ENCODE results near the gene FAM162A. TPM values are rescaled to one million over a fixed set of nuclear protein-coding genes. Genes with fewer than 3 reads are reported as not detected.

The FAM162A gene
- total and polyA plus RNA-seq, 2 donors (not counting 3 experiments of a cell fraction or from before 2014, with no cell fraction given): 12.6 to 23.4 TPM

- H3K27me3 ChIP-seq (ENCODE audit: control insufficient read depth in 2 of 2, insufficient read depth in 2 of 2, low read length in 2 of 2): no peaks in the 10 kb centered on the region
- no peak for DNase-seq (ENCODE audit: low read depth, low spot score)
- no peaks in the 10 kb centered on the region for H3K36me3 ChIP-seq (ENCODE audit: control insufficient read depth in 2 of 2, extremely low read depth in 1 of 2, insufficient read depth in 2 of 2, low read length in 2 of 2)
- no peak for FAIRE-seq
- no peak overlapping the region for H3K9ac ChIP-seq (replicated peaks; ENCODE audit: extremely low read depth, insufficient read depth, low read length)
- H3K9me3 ChIP-seq (replicated peaks; ENCODE audit: control insufficient read depth, insufficient read depth, low read length): no peaks in the 10 kb centered on the region
- dilution Hi-C loops (cut with MboI; ENCODE audit: extremely low pct_ligation_motif_present, low sequenced_read_pairs): no loop called here
- H3K9me1 ChIP-seq (replicated peaks; ENCODE audit: control insufficient read depth, extremely low read depth, insufficient read depth, low read length): no peaks in the 10 kb centered on the region
- ChIA-PET POLR2A (no interaction called here), CTCF (no interaction called here)
- intact Hi-C loops (cut with micrococcal nuclease): no loop called here
- no peak overlapping the region for H2AFZ ChIP-seq (ENCODE audit: low read depth, low read length)
- H3K4me2 ChIP-seq (ENCODE audit: insufficient read depth, low read length): no peak overlapping the region
- H4K20me1 ChIP-seq (replicated peaks; ENCODE audit: control insufficient read depth, extremely low read depth, insufficient read depth, low read length): no peaks in the 10 kb centered on the region
- TF ChIP-seq POLR2A (IDR thresholded peaks at IDR 0.05; ENCODE audit: low read depth, low read length) (no peak), POLR2AphosphoS5 (IDR thresholded peaks at IDR 0.05; ENCODE audit: insufficient read depth, low read depth, low read length) (no peak), MYC (IDR thresholded peaks at IDR 0.05; ENCODE audit: low read depth, low read length) (no peak)
- TF ChIP-seq, protein P1, sequence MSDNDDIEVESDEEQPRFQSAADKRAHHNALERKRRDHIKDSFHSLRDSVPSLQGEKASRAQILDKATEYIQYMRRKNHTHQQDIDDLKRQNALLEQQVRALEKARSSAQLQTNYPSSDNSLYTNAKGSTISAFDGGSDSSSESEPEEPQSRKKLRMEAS (IDR thresholded peaks at IDR 0.05; ENCODE audit: insufficient read depth, insufficient read length): no peak
- H3K79me2 ChIP-seq (ENCODE audit: control insufficient read depth, insufficient read depth, low read length): peaks cover 3% of the 10 kb centered on the region
- no TSS peak for BruUV-seq (replicated peaks)
- peaks cover 10% of the 10 kb centered on the region for H3K4me1 ChIP-seq (ENCODE audit: control insufficient read depth, extremely low read depth, insufficient read depth, low read length)
- no peak overlapping the region for H3K27ac ChIP-seq (ENCODE audit: insufficient read depth, low read depth, low read length)
- H3K4me3 ChIP-seq (replicated peaks in 1 of 3; ENCODE audit: insufficient read depth in 1 of 3, low read depth in 1 of 3, low read length in 3 of 3): no peak overlapping the region
Observed at GRCh38 chr3:122387709-122388108, 3.7 kb downstream of the FAM162A start.

GRCh38 chr3:122389197-122389596 is 5.2 kb downstream of the FAM162A start:
- H3K27ac ChIP-seq (ENCODE audit: insufficient read depth, low read depth, low read length): no peak overlapping the region
- no peaks in the 10 kb centered on the region for H3K79me2 ChIP-seq (ENCODE audit: control insufficient read depth, insufficient read depth, low read length)
- POLR2A ChIA-PET: no interaction called here
- H2AFZ ChIP-seq (ENCODE audit: low read depth, low read length): no peak overlapping the region
- CTCF ChIA-PET: interaction anchor here (1.6 to 5.4 kb wide), 2 partner anchors 290 to 842 kb away, joined by 4 to 120 read pairs; partner anchors contain the start of gene PARP14
- no peak overlapping the region for H3K4me3 ChIP-seq (replicated peaks in 1 of 3; ENCODE audit: insufficient read depth in 1 of 3, low read depth in 1 of 3, low read length in 3 of 3)
- H3K9me1 ChIP-seq (replicated peaks; ENCODE audit: control insufficient read depth, extremely low read depth, insufficient read depth, low read length): no peaks in the 10 kb centered on the region
- intact Hi-C loops (cut with micrococcal nuclease): no loop called here
- no peaks in the 10 kb centered on the region for H3K9me3 ChIP-seq (replicated peaks; ENCODE audit: control insufficient read depth, insufficient read depth, low read length)
- H3K36me3 ChIP-seq (ENCODE audit: control insufficient read depth in 2 of 2, extremely low read depth in 1 of 2, insufficient read depth in 2 of 2, low read length in 2 of 2): no peaks in the 10 kb centered on the region
- no peak for TF ChIP-seq POLR2AphosphoS5 (IDR thresholded peaks at IDR 0.05; ENCODE audit: insufficient read depth, low read depth, low read length)
- no peak for TF ChIP-seq FOS (IDR thresholded peaks at IDR 0.05; ENCODE audit: borderline replicate concordance, insufficient read depth, low read length)
- TF ChIP-seq, protein P1 (IDR thresholded peaks at IDR 0.05; ENCODE audit: insufficient read depth, insufficient read length): no peak
- no peak for TF ChIP-seq EZH2 (IDR thresholded peaks at IDR 0.05; ENCODE audit: borderline replicate concordance, low read depth, low read length, severe bottlenecking)
- TF ChIP-seq, protein P2, sequence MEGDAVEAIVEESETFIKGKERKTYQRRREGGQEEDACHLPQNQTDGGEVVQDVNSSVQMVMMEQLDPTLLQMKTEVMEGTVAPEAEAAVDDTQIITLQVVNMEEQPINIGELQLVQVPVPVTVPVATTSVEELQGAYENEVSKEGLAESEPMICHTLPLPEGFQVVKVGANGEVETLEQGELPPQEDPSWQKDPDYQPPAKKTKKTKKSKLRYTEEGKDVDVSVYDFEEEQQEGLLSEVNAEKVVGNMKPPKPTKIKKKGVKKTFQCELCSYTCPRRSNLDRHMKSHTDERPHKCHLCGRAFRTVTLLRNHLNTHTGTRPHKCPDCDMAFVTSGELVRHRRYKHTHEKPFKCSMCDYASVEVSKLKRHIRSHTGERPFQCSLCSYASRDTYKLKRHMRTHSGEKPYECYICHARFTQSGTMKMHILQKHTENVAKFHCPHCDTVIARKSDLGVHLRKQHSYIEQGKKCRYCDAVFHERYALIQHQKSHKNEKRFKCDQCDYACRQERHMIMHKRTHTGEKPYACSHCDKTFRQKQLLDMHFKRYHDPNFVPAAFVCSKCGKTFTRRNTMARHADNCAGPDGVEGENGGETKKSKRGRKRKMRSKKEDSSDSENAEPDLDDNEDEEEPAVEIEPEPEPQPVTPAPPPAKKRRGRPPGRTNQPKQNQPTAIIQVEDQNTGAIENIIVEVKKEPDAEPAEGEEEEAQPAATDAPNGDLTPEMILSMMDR (IDR thresholded peaks at IDR 0.05; ENCODE audit: extremely low read depth in 1 of 2, insufficient read depth in 1 of 2, low read depth in 1 of 2, low read length in 2 of 2): no peak
- TF ChIP-seq MYC (IDR thresholded peaks at IDR 0.05; ENCODE audit: low read depth, low read length): no peak
- TF ChIP-seq GATA2 (IDR thresholded peaks at IDR 0.05; ENCODE audit: insufficient read depth, insufficient read length, low read depth, low read length): no peak
- no peak for TF ChIP-seq JUN (IDR thresholded peaks at IDR 0.05; ENCODE audit: borderline replicate concordance, insufficient read depth, insufficient read length, low read depth)
- TF ChIP-seq POLR2A (IDR thresholded peaks at IDR 0.05; ENCODE audit: low read depth, low read length): no peak
- H3K9ac ChIP-seq (replicated peaks; ENCODE audit: extremely low read depth, insufficient read depth, low read length): no peak overlapping the region
- no TSS peak for BruUV-seq (replicated peaks)
- no peak for DNase-seq (ENCODE audit: low read depth, low spot score)
- no peak overlapping the region for H3K4me2 ChIP-seq (ENCODE audit: insufficient read depth, low read length)
- dilution Hi-C loops (cut with MboI; ENCODE audit: extremely low pct_ligation_motif_present, low sequenced_read_pairs): no loop called here
- peaks cover 3% of the 10 kb centered on the region for H3K4me1 ChIP-seq (ENCODE audit: control insufficient read depth, extremely low read depth, insufficient read depth, low read length)
- no peaks in the 10 kb centered on the region for H4K20me1 ChIP-seq (replicated peaks; ENCODE audit: control insufficient read depth, extremely low read depth, insufficient read depth, low read length)
- no peak for FAIRE-seq
- no peaks in the 10 kb centered on the region for H3K27me3 ChIP-seq (ENCODE audit: control insufficient read depth in 2 of 2, insufficient read depth in 2 of 2, low read length in 2 of 2)

Measured in endothelial cell of umbilical vein (primary cell).